GM19240 (cell line): ENCODE measurements around the gene KIAA0232.
"Not testable (repeated sequence)": the region's sequence is repeated elsewhere in the genome, so short reads cannot be mapped to it uniquely, and the experiment has no call there.

Experiments used
- DNase-seq: peaks from one replicate; pipeline ENCODE4 v3.0.0; 2011; ENCODE audit warnings: low spot score; ENCODE audit not compliant: insufficient read length

The KIAA0232 gene

GRCh38 chr4:6806924-6807626, 24.5 kb downstream of the KIAA0232 start:
- DNase-seq, result no peak

- no peak for DNase-seq
These were observed 25.7 kb downstream of the KIAA0232 start for GRCh38 chr4:6808259-6808658.

DNA sequence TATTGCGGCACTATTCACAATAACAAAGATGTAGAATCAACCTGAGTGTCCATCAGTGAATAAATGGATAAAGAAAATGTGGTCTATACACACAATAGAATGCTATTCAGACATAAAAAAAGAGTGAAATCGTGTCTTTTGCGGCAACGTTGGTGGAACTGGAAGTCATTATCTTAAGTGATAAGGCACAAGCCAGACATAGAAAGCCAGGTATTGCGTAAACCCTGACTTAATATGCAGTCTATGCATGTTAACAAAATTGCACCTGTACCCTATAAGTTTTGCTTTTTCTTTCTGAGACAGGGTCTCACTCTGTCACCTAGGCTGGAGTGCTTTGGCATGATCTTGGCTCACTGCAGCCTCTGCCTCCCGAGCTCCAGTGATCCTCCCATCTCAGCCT, 28.6 kb downstream of the KIAA0232 start:
- DNase-seq, result no peak

DNA sequence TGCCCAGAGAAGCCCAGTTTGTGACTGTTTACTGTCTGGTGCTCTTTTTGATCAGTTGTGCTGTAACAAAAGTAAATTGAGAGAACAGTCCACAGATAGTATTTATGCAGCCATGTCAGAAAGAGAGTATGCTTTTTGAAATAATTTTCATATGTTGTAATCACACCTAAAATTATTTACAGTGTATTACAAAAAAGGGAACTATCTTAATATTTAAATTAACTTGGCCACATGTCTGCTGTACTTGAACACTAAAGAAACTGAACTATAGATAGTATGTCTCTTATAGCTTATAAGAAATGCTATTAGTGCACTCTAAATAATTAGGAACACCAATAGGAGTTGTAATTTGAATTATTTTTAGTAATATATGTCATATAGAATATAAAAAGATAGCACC, 30.2 kb downstream of the KIAA0232 start:
- DNase-seq, result no peak

GRCh38 chr4:6813725-6814124, 31.2 kb downstream of the KIAA0232 start:
- DNase-seq, result no peak

GRCh38 chr4:6815029-6815836, 32.7 kb downstream of the KIAA0232 start:
- no peak for DNase-seq

GRCh38 chr4:6819295-6819694, 36.8 kb downstream of the KIAA0232 start:
- no peak for DNase-seq

GRCh38 chr4:6820695-6821094, 38.2 kb downstream of the KIAA0232 start:
- no peak for DNase-seq

DNA sequence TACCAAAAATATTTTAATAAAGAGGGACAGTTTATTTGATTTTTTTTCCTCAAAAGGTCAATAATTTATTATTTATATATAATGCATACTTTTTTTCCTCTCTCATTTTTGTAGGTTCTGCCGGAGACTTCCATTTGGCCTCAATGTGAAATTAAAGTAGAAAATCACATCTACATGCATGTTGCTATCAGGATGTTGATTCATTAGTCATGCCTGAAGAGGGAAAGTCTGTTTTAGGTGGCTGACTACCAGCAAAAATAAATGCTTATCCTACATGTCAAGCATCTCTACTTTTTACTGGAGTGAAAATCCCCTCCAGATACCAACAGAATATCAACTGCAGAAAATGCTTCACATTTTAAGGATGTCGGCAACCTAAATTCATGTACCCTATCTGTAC, 41.5 kb downstream of the KIAA0232 start:
- no peak for DNase-seq

GRCh38 chr4:6824772-6825402, 42.4 kb downstream of the KIAA0232 start:
- no peak for DNase-seq

DNA sequence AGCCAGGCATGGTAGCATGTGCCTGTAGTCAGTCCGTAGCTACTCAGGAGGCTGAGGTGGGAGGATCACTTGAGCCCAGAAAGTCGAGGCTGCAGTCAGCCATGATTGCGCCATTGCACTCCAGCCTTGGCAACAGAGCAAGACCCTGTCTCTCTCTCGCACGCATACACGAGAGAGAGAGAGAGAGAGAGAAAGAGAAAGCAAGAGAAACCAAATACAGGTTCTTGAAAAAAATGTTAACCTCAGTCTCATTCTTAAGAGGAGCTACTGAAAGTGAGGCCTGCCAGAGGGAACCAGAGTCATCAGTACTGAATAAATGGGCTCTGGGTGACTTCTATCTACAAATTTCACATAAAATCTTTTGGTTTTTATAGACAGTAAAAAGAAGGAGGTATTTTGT, 42.9 kb downstream of the KIAA0232 start:
- DNase-seq, result no peak

DNA sequence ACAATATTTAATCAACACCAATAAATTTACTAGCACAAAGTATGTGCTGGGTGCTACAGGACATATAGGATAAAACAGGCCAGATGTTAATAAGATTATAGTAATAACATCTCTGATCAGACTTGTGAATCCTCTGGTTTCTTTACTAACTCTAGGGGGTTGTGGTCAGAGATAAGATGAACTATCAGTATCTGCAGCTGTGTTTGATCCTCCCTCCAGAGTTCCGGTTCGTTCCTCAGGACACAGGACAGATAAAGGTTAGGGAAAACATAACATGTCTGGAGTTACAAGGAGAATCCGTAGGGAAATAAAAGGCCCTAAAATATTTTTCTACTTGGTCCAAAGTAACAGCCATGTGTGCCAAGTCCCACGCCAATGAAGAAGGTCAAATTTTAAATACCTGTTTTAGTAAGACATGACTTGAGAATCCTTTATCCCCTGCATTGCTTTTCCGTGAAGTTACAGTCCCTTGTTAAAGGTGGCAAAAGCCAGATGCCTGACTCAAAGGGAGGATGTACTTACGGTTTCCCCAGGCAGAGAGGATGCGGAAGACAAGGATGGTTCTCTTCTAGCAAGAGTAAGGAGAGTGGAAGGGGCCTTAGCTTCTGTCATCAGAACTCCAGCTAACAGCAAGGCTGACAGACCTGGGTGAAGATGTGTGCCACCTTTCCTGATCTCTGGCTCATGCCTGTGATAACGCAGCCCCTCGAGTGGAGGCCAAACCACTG, 44.4 kb downstream of the KIAA0232 start:
- no peak for DNase-seq

DNA sequence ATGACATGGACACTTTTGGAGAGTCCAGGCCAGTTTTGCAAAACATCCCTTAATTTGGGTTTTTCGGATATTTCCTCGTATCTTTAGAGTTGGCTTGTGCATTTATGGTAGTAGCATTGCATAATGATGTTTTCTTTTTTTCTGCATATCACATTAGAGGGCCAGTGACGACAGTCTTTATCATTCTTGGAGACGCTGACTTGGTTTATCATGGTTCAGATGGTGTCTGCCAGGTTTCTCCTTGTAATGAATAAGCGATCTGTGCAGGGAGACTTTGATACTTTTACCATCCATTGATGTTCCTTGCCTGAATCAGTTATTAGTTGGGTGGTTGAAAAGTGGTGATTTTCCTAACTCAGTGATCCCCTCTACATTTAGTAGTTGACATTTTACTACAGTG, 46.6 kb downstream of the KIAA0232 start:
- DNase-seq, result no peak

DNA sequence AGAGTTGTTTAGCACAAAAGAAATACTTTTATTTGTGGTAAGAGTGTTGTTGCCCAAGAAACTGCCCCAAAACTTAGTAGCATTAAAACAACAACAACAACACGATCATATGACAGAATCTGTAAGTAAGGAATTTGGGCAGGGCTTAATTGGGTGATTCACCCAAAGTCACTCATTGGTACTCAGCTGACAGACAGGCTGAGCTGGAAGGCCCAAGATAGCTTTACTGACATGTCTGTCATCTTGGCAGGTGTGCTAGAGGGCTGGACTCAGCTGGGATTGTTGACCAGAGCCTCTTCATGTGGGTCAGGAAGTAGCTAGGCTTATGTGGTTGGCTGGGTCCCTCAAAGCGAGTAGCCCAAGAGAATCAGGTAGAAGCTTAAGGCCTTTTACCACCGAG, 52.3 kb downstream of the KIAA0232 start:
- no peak for DNase-seq

- not testable (repeated sequence) for DNase-seq
These were observed 53.1 kb downstream of the KIAA0232 start for GRCh38 chr4:6835616-6836015.

GRCh38 chr4:6837106-6837505, 54.6 kb downstream of the KIAA0232 start:
- not testable (repeated sequence) for DNase-seq

DNA sequence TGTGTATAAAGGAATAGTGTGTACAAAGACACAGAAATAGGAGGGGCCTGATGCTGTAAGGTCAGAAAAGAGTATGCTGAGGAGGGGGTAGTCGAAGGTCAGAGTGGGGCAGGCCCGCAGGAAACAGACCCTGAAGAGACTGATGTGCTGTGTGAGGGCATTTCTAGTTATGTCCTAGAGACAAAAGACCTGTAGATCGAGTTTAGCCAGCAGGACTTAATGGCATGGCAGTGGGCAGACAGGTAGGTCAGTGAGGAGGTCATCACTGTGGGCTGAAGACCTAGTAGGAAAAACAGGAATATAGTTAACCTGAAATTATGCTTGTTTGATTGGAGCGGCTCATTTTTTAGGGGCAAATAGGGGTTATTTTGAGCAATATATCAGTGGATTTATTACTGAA, 57.1 kb downstream of the KIAA0232 start:
- DNase-seq, result no peak

- DNase-seq, result no peak
These were observed 57.8 kb downstream of the KIAA0232 start for GRCh38 chr4:6840062-6840976.

GRCh38 chr4:6845027-6845426, 62.5 kb downstream of the KIAA0232 start:
- DNase-seq, result no peak

GRCh38 chr4:6845574-6845973, 63.0 kb downstream of the KIAA0232 start:
- no peak for DNase-seq

DNA sequence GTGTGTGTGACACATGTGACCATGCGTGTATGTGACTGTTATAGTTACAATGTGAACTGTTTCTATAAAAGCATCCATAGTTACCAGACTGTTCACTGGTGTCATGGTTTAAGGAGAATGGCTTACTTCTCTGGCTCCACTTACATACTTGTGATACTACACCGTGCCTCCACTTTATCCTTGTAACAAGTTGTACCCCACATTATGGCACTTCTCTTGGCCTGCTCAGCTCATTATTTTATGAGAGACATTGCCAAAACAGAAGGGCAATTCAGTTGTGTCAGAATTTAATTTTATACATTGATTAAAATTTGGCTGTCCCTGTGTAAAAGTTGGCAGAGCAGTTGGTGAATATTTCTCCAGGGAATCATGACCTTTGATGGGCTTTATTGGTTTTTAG, 64.7 kb downstream of the KIAA0232 start:
- DNase-seq, result no peak
